K562 (cell line): ENCODE results near the gene PRKCSH. TPM values are rescaled to one million over a fixed set of nuclear protein-coding genes. Genes with fewer than 3 reads are reported as not detected.

ENCODE experiments used
- ATAC-seq: fragments of 200-7000 bp; cut with Tn5 transposase; 3 replicates; pipeline ENCODE4 v1.9.1; 2020; ENCODE audit warnings: moderate library complexity
- BruUV-seq: library from RNA; stranded (reverse); fragments of 400-500 nt; replicated peaks from 2 replicates; lab custom pipeline; 2021; lab: Mats Ljungman, UMichigan
- CTCF ChIA-PET: fragments of 300-600 bp; formaldehyde crosslinking; extraction: SDS; loops from one replicate; lab custom pipeline; 2021; ENCODE audit warnings: low intra/inter-chr PET ratio; lab: Yijun Ruan, JAX
- POLR2A ChIA-PET: fragments of 300-600, 350-650 bp; sonication (Branson Sonifier 250); formaldehyde crosslinking; extraction: SDS; loops from one replicate; lab custom pipeline; 2021; ENCODE audit warnings: antibody characterized with exemption, inconsistent platforms; lab: Yijun Ruan, JAX
- DNase-seq, 4 experiments: peaks; one replicate each; pipeline versions ENCODE4 v3.0.0 to v3.0.0-alpha.2; 2011 to 2018; ENCODE audit warnings: low spot score in 3 of 4, mixed read lengths in 3 of 4; ENCODE audit errors: extremely low read depth in 1 of 4
- FAIRE-seq: peaks from 2 replicates; lab custom pipeline; 2011; peaks lifted over from hg19 to GRCh38; lab: Jason Lieb, UNC
- H2AFZ ChIP-seq: 2 replicates; pipeline ENCODE4 v1.6.0; 2011; ENCODE audit warnings: low read depth, low read length, control low read depth, inconsistent platforms
- H3K27ac ChIP-seq: fragments of 200-600 bp; 3 replicates; pipeline ENCODE4 v1.8.0; 2011; ENCODE audit warnings: low read depth, mild to moderate bottlenecking, control low read depth, inconsistent platforms, low read length, moderate library complexity, mixed read lengths; ENCODE audit errors: extremely low read depth
- H3K27me3 ChIP-seq, 2 experiments: fragments of 300-600 bp in 1 of 2; 2 replicates in 1 of 2; 3 replicates in 1 of 2; pipeline versions ENCODE4 v1.6.0 to v1.8.0; 2011; ENCODE audit warnings: inconsistent platforms in 2 of 2, low read length in 2 of 2, mild to moderate bottlenecking in 1 of 2, mixed read lengths in 1 of 2, moderate library complexity in 1 of 2; ENCODE audit not compliant: control insufficient read depth in 2 of 2, insufficient read depth in 2 of 2
- H3K36me3 ChIP-seq: fragments of 300-600 bp; 3 replicates; pipeline ENCODE4 v1.8.0; 2011; ENCODE audit warnings: mild to moderate bottlenecking, low read length, inconsistent platforms; ENCODE audit not compliant: control insufficient read depth, insufficient read depth
- H3K4me1 ChIP-seq, 2 experiments: fragments of 200-600 bp in 1 of 2; replicated peaks in 1 of 2; 2 replicates in 1 of 2; 3 replicates in 1 of 2; pipeline versions ENCODE4 v1.5.1 to v1.8.0; 2011; ENCODE audit warnings: inconsistent platforms in 2 of 2, low read length in 2 of 2, mild to moderate bottlenecking in 1 of 2, mixed read lengths in 1 of 2, moderate library complexity in 1 of 2; ENCODE audit not compliant: control insufficient read depth in 2 of 2, insufficient read depth in 2 of 2
- H3K4me2 ChIP-seq: 2 replicates; pipeline ENCODE4 v1.6.1; 2011; ENCODE audit warnings: low read length, control low read depth, inconsistent platforms, mixed read lengths; ENCODE audit not compliant: insufficient read depth
- H3K4me3 ChIP-seq: fragments of 200-600 bp; sonication (generic), shearing (Covaris generic); 2 replicates; pipeline ENCODE4 v1.5.1; 2016; ENCODE audit warnings: control low read depth, inconsistent platforms
- H3K79me2 ChIP-seq: fragments of 200-600 bp; 3 replicates; pipeline ENCODE4 v1.8.0; 2011; ENCODE audit warnings: low read length, inconsistent platforms; ENCODE audit not compliant: control insufficient read depth, insufficient read depth
- H3K9ac ChIP-seq, 2 experiments: 2 replicates each; pipeline versions ENCODE4 v1.6.0 to v1.6.1; 2011; ENCODE audit warnings: low read depth in 2 of 2, low read length in 2 of 2, control low read depth in 1 of 2, inconsistent platforms in 1 of 2, mild to moderate bottlenecking in 1 of 2, mixed read lengths in 1 of 2; ENCODE audit not compliant: insufficient read depth in 1 of 2
- H3K9me1 ChIP-seq: one replicate; pipeline ENCODE4 v1.6.0; 2011; ENCODE audit warnings: inconsistent platforms, mild to moderate bottlenecking, low read length, moderate library complexity; ENCODE audit not compliant: control insufficient read depth, insufficient read depth
- H3K9me3 ChIP-seq: replicated peaks from 2 replicates; pipeline ENCODE4 v1.5.1; 2011; ENCODE audit warnings: low read depth, low read length, inconsistent platforms; ENCODE audit not compliant: control insufficient read depth, insufficient read depth
- H4K20me1 ChIP-seq: replicated peaks from 2 replicates; pipeline ENCODE4 v1.6.1; 2011; ENCODE audit warnings: low read length, inconsistent platforms, mixed read lengths; ENCODE audit not compliant: control insufficient read depth, insufficient read depth
- CHAMP1 ChIP-seq: fragments of 450-650 bp; IDR thresholded peaks from 2 replicates; pipeline ENCODE4 v1.6.1; 2016; ENCODE audit warnings: mild to moderate bottlenecking
- CXXC5 ChIP-seq: fragments of 250-450 bp; sonication (Bioruptor Pico); IDR thresholded peaks from 2 replicates; pipeline ENCODE4 v1.8.0; 2022; ENCODE audit warnings: inconsistent platforms, mild to moderate bottlenecking, moderate library complexity
- DPF2 ChIP-seq: fragments of 450-650 bp; IDR thresholded peaks from 2 replicates; pipeline ENCODE4 v1.6.1; 2016
- E2F1 ChIP-seq: sonication (generic); formaldehyde crosslinking; IDR thresholded peaks from 2 replicates; pipeline ENCODE4 v1.8.1; 2023; ENCODE audit warnings: mild to moderate bottlenecking, missing genetic modification reagents, moderate library complexity
- ERF ChIP-seq: fragments of 450-650 bp; formaldehyde crosslinking; IDR thresholded peaks from 2 replicates; pipeline ENCODE4 v1.4.0; 2020; ENCODE audit warnings: mild to moderate bottlenecking, mixed read lengths
- KLF13 ChIP-seq: fragments of 450-650 bp; IDR thresholded peaks from 2 replicates; pipeline ENCODE4 v1.6.1; 2016; ENCODE audit warnings: missing genetic modification characterization, low read depth, mild to moderate bottlenecking, missing compliant biosample characterization, moderate library complexity, borderline replicate concordance
- MYC ChIP-seq, 2 experiments: fragments of 250-450 bp in 1 of 2; sonication (Bioruptor Pico) in 1 of 2; IDR thresholded peaks; 2 replicates each; pipeline versions ENCODE4 v1.5.1 to v1.6.1; 2012 to 2021; ENCODE audit warnings: low read depth in 2 of 2, borderline replicate concordance in 1 of 2, improper control_type of control experiment in 1 of 2, low read length in 1 of 2, mild to moderate bottlenecking in 1 of 2, moderate library complexity in 1 of 2
- NEUROD1 ChIP-seq: fragments of 150-350 bp; IDR thresholded peaks from 2 replicates; pipeline ENCODE4 v1.6.1; 2014; ENCODE audit warnings: borderline replicate concordance, low read length, low read depth; ENCODE audit not compliant: partially characterized antibody
- RNF2 ChIP-seq: sonication (generic); IDR thresholded peaks from 2 replicates; pipeline ENCODE4 v1.6.1; 2016
- SRSF7 ChIP-seq: fragments of 200-400 bp; formaldehyde crosslinking; optimal IDR thresholded peaks from 2 replicates; pipeline ENCODE3; 2017; ENCODE audit warnings: mild to moderate bottlenecking, low read depth, low read length
- ZNF217 ChIP-seq: sonication (generic); formaldehyde crosslinking; IDR thresholded peaks from 2 replicates; pipeline ENCODE4 v1.8.0; 2022; ENCODE audit warnings: mild to moderate bottlenecking, missing genetic modification reagents
- WGBS: fragments of 100-300 bp; shearing (Covaris generic); methylation state at CpG from one replicate; pipeline ENCODE4 v1.1.6; 2016; ENCODE audit warnings: low coverage, mixed read lengths; ENCODE audit not compliant: insufficient coverage; ENCODE audit errors: missing lambda C conversion rate; 5-methylcytosine and 5-hydroxymethylcytosine counted together
- in situ Hi-C: fragments of 300-500 bp; cut with MboI; formaldehyde crosslinking; loops from 4 replicates; pipeline ENCODE4 v1.15.0; 2018; ENCODE audit warnings: inconsistent platforms, mixed read lengths
- intact Hi-C: fragments of 100-400 bp; cut with micrococcal nuclease; formaldehyde crosslinking; loops from 2 replicates; pipeline ENCODE4 v1.14.2; 2022
- polyA plus RNA-seq, 8 experiments: library from polyadenylated mRNA; depleted of rRNA in 4 of 8; stranded (reverse) in 5 of 8; unstranded in 3 of 8; fragments of >200 nt; fragmentation: Nextera tagmentation in 2 of 8; fragmentation: Illumina TruSeq in 1 of 8; extraction: Ambion mirVana in 2 of 8; extraction: Trizol in 1 of 8; gene quantifications; 2 replicates each; pipeline versions ENCODE4 v1.2.1 to v1.2.3, GENCODE V29; 2011 to 2014; ENCODE audit warnings: inconsistent platforms in 1 of 8, missing spikeins in 1 of 8
- total RNA-seq, 7 experiments: library from RNA; depleted of rRNA in 6 of 7; stranded (reverse); fragments of >200 nt in 6 of 7; fragmentation: Illumina TruSeq in 2 of 7; extraction: Trizol in 2 of 7; gene quantifications; 2 replicates each; pipeline versions ENCODE4 v1.2.1 to v1.2.3, GENCODE V29; 2011 to 2021; ENCODE audit warnings: low replicate concordance in 1 of 7
- TF ChIP-seq, protein P1 (sequence below), 2 experiments: IDR thresholded peaks; 2 replicates each; pipeline ENCODE4 v1.6.1; 2011; ENCODE audit warnings: borderline replicate concordance in 1 of 2, control low read depth in 1 of 2, low read depth in 1 of 2, low read length in 1 of 2, mild to moderate bottlenecking in 1 of 2, mixed read lengths in 1 of 2, moderate library complexity in 1 of 2; ENCODE audit not compliant: insufficient read depth in 1 of 2, insufficient read length in 1 of 2, poor library complexity in 1 of 2, severe bottlenecking in 1 of 2; ENCODE audit errors: extremely low read depth in 1 of 2
- TF ChIP-seq, protein P2 (sequence below), 2 experiments: fragments of 450-650 bp; IDR thresholded peaks; 2 replicates each; pipeline ENCODE4 v1.6.1; 2016

Gene PRKCSH
- total and polyA plus RNA-seq, 9 of the 15 experiments (the other 6 are each of a cell fraction or from before 2014, with no cell fraction given), result 2.3 to 297 (median 48.1) TPM

- H3K4me3 ChIP-seq, result peak overlapping the region; percentile 23
- ChIA-PET CTCF (no interaction called here), POLR2A (interaction anchor here (0.6 to 1.0 kb wide), 4 partner anchors 12 to 171 kb away, joined by 3 to 4 read pairs (median 3); partner anchors contain the start of gene ELOF1)
- peak; percentile 87; the same call in 1 of the 2 replicates for TF ChIP-seq E2F1 (CRISPR knock-in tag)
- peak; percentile 89 for TF ChIP-seq CXXC5 (CRISPR knock-in tag)
- TF ChIP-seq, protein P1, sequence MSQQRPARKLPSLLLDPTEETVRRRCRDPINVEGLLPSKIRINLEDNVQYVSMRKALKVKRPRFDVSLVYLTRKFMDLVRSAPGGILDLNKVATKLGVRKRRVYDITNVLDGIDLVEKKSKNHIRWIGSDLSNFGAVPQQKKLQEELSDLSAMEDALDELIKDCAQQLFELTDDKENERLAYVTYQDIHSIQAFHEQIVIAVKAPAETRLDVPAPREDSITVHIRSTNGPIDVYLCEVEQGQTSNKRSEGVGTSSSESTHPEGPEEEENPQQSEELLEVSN (IDR thresholded peaks at IDR 0.05; ENCODE audit: borderline replicate concordance in 1 of 2, extremely low read depth in 1 of 2, insufficient read depth in 1 of 2, insufficient read length in 1 of 2, low read depth in 1 of 2, low read length in 1 of 2, poor library complexity in 1 of 2, severe bottlenecking in 1 of 2), result peak; percentile 14 to 84
- peak; percentile 23 for TF ChIP-seq NEUROD1
- TF ChIP-seq MYC (IDR thresholded peaks at IDR 0.05; ENCODE audit: low read depth, low read length), result peak; percentile 55; the same call in 1 of the 2 replicates
- no peak for TF ChIP-seq MYC (CRISPR knock-in tag; IDR thresholded peaks at IDR 0.05; ENCODE audit: borderline replicate concordance, low read depth)
- TF ChIP-seq KLF13 (tag), result peak; percentile 96
- TF ChIP-seq ERF (CRISPR knock-in tag), result no peak
- peak; percentile 35; the same call in 1 of the 2 replicates for TF ChIP-seq DPF2
- TF ChIP-seq, protein P2, sequence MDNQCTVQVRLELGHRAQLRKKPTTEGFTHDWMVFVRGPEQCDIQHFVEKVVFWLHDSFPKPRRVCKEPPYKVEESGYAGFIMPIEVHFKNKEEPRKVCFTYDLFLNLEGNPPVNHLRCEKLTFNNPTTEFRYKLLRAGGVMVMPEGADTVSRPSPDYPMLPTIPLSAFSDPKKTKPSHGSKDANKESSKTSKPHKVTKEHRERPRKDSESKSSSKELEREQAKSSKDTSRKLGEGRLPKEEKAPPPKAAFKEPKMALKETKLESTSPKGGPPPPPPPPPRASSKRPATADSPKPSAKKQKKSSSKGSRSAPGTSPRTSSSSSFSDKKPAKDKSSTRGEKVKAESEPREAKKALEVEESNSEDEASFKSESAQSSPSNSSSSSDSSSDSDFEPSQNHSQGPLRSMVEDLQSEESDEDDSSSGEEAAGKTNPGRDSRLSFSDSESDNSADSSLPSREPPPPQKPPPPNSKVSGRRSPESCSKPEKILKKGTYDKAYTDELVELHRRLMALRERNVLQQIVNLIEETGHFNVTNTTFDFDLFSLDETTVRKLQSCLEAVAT (IDR thresholded peaks at IDR 0.05), result no peak
- TF ChIP-seq CHAMP1, result no peak
- no peak for TF ChIP-seq RNF2
- no peak for TF ChIP-seq ZNF217 (CRISPR knock-in tag)
- no peak for TF ChIP-seq SRSF7
Observed at GRCh38 chr19:11479090-11479897, 43.9 kb downstream of the PRKCSH start.

More at GRCh38 chr19:11479090-11479897, 43.9 kb downstream of the PRKCSH start:
- Histone ChIP-seq H3K9me1 (no peaks in the 10 kb centered on the region), H3K79me2 (no peaks in the 10 kb centered on the region), H3K36me3 (no peaks in the 10 kb centered on the region), H2AFZ (peak overlapping the region; percentile 78), H3K4me1 (peaks cover 9 to 55% of the 10 kb centered on the region in 2 experiments; a peak in 4 of 5 replicates), H3K9ac (0 out of 4 replicates have a peak overlapping the region, but pooled peaks of 1 of the 2 experiments have one; percentile 11), H3K27ac (no peak overlapping the region), H3K27me3 (no peaks in the 10 kb centered on the region; a peak in 1 of 5 replicates), H3K4me2 (peak overlapping the region; percentile 51), H4K20me1 (no peaks in the 10 kb centered on the region; the same call in 1 of the 2 replicates), H3K9me3 (no peaks in the 10 kb centered on the region)
- WGBS, result 4% methylated on average over 40 of the region's 62 CpGs
- ATAC-seq (peak; percentile 85), FAIRE-seq (peak; percentile 71), DNase-seq (peak; percentile 93 to 100 (median 100))
- in situ Hi-C loops, result no loop called here
- no TSS peak for BruUV-seq
- intact Hi-C loops, result no loop called here
